ENCODE data around the gene VWC2L. TPM values are rescaled to one million over a fixed set of nuclear protein-coding genes. Genes with fewer than 3 reads are reported as not detected.

The VWC2L gene
- total RNA-seq, 1 experiment from 2014 or later, result not detected

- H3K9me3 Mint-ChIP-seq (ENCODE audit: unreplicated experiment), result no peaks in the 10 kb centered on the region
- intact Hi-C loops (cut with micrococcal nuclease), result no loop called here
- no peak for DNase-seq (ENCODE audit: unreplicated experiment)
- H3K36me3 Mint-ChIP-seq (ENCODE audit: insufficient read depth, unreplicated experiment), result no peaks in the 10 kb centered on the region
- POLR2A ChIA-PET, result no interaction called here
- H3K27me3 Mint-ChIP-seq (ENCODE audit: insufficient read depth, unreplicated experiment), result no peaks in the 10 kb centered on the region
- H3K27ac Mint-ChIP-seq (ENCODE audit: low read depth, unreplicated experiment), result no peak overlapping the region
- CTCF ChIA-PET, result no interaction called here
- no peak overlapping the region for H3K4me3 Mint-ChIP-seq (ENCODE audit: unreplicated experiment)
- no TSS peak for BruUV-seq (replicated peaks)
- H3K4me1 Mint-ChIP-seq (ENCODE audit: insufficient read depth, unreplicated experiment), result peaks cover 23% of the 10 kb centered on the region
- no peak for TF ChIP-seq CTCF (IDR thresholded peaks at IDR 0.05; ENCODE audit: unreplicated experiment)
Measured at GRCh38 chr2:214376618-214377285, 34.1 kb upstream of the VWC2L start.

DNA sequence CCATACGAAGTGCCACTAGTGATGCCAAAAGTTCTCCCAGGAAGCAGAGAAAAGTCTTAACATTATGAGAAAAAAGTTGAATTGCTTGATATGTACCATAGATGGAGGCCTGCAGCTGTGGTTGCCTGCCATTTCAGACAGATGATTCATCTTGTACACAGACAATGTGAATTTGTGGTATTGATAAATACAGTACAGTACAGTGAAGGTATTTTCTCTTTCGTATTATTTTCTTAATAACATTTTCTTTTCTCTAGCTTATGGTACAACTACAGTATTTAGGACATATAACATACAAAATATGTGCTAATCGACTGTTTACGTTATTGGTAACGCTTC is 33.6 kb upstream of the VWC2L start:
- H3K27ac Mint-ChIP-seq (ENCODE audit: low read depth, unreplicated experiment), result no peak overlapping the region

DNA sequence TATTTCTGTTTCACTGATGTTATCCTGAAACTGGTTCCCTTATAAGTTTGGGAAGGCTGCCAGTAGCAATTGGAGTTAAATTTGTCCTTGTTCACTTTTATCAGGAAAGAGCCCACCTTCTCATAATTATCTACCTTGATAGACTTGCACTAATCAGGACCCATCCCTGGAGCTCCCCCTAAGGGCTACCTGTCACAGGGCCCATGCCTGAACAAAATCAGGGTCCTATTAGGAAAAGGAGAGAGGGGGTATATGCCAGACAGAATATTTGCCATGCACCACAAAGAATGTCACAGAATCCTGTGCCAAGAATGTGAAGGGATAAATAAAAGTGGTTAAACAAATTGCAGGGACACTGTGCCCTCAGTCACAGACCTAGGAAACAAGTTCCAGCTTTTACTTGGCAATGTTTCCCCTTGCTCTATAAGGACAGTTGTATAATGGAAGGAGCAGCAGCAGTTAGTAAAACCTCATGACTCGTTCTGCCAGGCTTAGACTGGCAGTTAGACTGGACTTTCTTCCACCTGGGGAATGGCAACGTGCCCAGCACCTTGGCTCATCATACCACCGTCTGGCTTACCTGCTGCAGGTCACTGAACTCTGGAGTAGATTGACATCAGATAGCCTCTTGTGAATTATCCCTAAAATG is 32.3 kb upstream of the VWC2L start:
- Mint-ChIP-seq H3K4me1 (ENCODE audit: insufficient read depth, unreplicated experiment) (peaks cover 29% of the 10 kb centered on the region), H3K27me3 (ENCODE audit: insufficient read depth, unreplicated experiment) (no peaks in the 10 kb centered on the region), H3K4me3 (ENCODE audit: unreplicated experiment) (no peak overlapping the region), H3K9me3 (ENCODE audit: unreplicated experiment) (no peaks in the 10 kb centered on the region), H3K27ac (ENCODE audit: low read depth, unreplicated experiment) (no peak overlapping the region), H3K36me3 (ENCODE audit: insufficient read depth, unreplicated experiment) (no peaks in the 10 kb centered on the region)
- ChIA-PET CTCF (interaction anchor here (0.7 kb wide), 1 partner anchor 69 kb away, joined by 3 read pairs; no protein-coding TSS in a partner anchor), POLR2A (no interaction called here)
- BruUV-seq (replicated peaks), result no TSS peak
- intact Hi-C loops (cut with micrococcal nuclease), result no loop called here
- TF ChIP-seq CTCF (IDR thresholded peaks at IDR 0.05; ENCODE audit: unreplicated experiment), result no peak
- peak; percentile 77 for DNase-seq (ENCODE audit: unreplicated experiment)

More for the DNA sequence above, 33.6 kb upstream of the VWC2L start:
- H3K9me3 Mint-ChIP-seq (ENCODE audit: unreplicated experiment), result no peaks in the 10 kb centered on the region
- H3K4me3 Mint-ChIP-seq (ENCODE audit: unreplicated experiment), result no peak overlapping the region
- CTCF ChIA-PET, result no interaction called here
- H3K4me1 Mint-ChIP-seq (ENCODE audit: insufficient read depth, unreplicated experiment), result peaks cover 25% of the 10 kb centered on the region
- no peak for TF ChIP-seq CTCF (IDR thresholded peaks at IDR 0.05; ENCODE audit: unreplicated experiment)
- intact Hi-C loops (cut with micrococcal nuclease), result no loop called here
- no TSS peak for BruUV-seq (replicated peaks)
- no peaks in the 10 kb centered on the region for H3K27me3 Mint-ChIP-seq (ENCODE audit: insufficient read depth, unreplicated experiment)
- DNase-seq (ENCODE audit: unreplicated experiment), result no peak
- no peaks in the 10 kb centered on the region for H3K36me3 Mint-ChIP-seq (ENCODE audit: insufficient read depth, unreplicated experiment)
- POLR2A ChIA-PET, result no interaction called here

DNA sequence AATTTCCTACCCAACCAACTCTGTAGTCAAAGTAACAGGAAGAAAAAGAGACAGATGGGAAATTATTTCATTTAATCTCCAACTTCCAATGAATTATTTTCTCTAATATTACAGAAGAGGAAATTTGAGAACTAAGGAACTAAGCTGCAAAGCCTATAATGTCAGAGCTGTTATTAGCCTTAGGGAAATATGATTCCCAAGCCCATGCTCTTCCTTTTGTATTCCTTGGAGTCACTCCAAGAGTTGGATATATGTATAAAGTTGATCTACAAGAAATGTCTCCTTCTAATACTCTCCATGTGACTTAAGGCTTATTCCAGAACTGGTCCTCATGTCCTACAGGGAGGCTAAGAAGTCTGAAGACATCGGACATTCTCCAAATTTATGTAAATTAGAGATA is 31.6 kb upstream of the VWC2L start:
- ChIA-PET POLR2A (no interaction called here), CTCF (no interaction called here)
- H3K36me3 Mint-ChIP-seq (ENCODE audit: insufficient read depth, unreplicated experiment), result no peaks in the 10 kb centered on the region
- peaks cover 29% of the 10 kb centered on the region for H3K4me1 Mint-ChIP-seq (ENCODE audit: insufficient read depth, unreplicated experiment)
- no peak overlapping the region for H3K4me3 Mint-ChIP-seq (ENCODE audit: unreplicated experiment)
- TF ChIP-seq CTCF (IDR thresholded peaks at IDR 0.05; ENCODE audit: unreplicated experiment), result no peak
- no peak overlapping the region for H3K27ac Mint-ChIP-seq (ENCODE audit: low read depth, unreplicated experiment)
- intact Hi-C loops (cut with micrococcal nuclease), result no loop called here
- peak; percentile 36 for DNase-seq (ENCODE audit: unreplicated experiment)
- BruUV-seq (replicated peaks), result no TSS peak
- H3K9me3 Mint-ChIP-seq (ENCODE audit: unreplicated experiment), result no peaks in the 10 kb centered on the region
- H3K27me3 Mint-ChIP-seq (ENCODE audit: insufficient read depth, unreplicated experiment), result no peaks in the 10 kb centered on the region
